PC-9 (cell line): ENCODE measurements around the gene MAST4. TPM values are rescaled to one million over a fixed set of nuclear protein-coding genes. Genes with fewer than 3 reads are reported as not detected.

ENCODE experiments used
- BruUV-seq: library from RNA; stranded (reverse); fragments of 400-500 nt; replicated peaks from 2 replicates; lab custom pipeline; 2021; lab: Mats Ljungman, UMichigan
- CTCF ChIA-PET: fragments of 300-600 bp; sonication (Branson Sonifier 250); formaldehyde crosslinking; loops from one replicate; lab custom pipeline; 2022; ENCODE audit warnings: antibody characterized with exemption; lab: Charles Lee
- POLR2A ChIA-PET: fragments of 300-600 bp; sonication (Branson Sonifier 250); formaldehyde crosslinking; loops from one replicate; lab custom pipeline; 2022; ENCODE audit warnings: antibody characterized with exemption; ENCODE audit not compliant: unreplicated experiment; lab: Charles Lee
- DNase-seq, 2 experiments: peaks; one replicate each; pipeline versions ENCODE4 v3.0.0 to v3.0.0-alpha.2; 2015 to 2022; ENCODE audit warnings: mixed read lengths in 1 of 2
- H2AFZ ChIP-seq: fragments of 200-600 bp; sonication (generic); 2 replicates; pipeline ENCODE4 v1.8.1; 2017; ENCODE audit warnings: antibody characterized with exemption
- H3F3A ChIP-seq: fragments of 200-600 bp; sonication (generic); 2 replicates; pipeline ENCODE4 v1.8.1; 2017; ENCODE audit warnings: antibody characterized with exemption, mild to moderate bottlenecking, low read depth; ENCODE audit not compliant: insufficient read depth
- H3K27ac ChIP-seq: fragments of 200-600 bp; sonication (generic); 2 replicates; pipeline ENCODE4 v1.6.1; 2016; ENCODE audit warnings: mixed run types
- H3K27me3 ChIP-seq: fragments of 200-600 bp; sonication (generic); 2 replicates; pipeline ENCODE4 v1.6.1; 2016; ENCODE audit warnings: low read depth, mixed run types; ENCODE audit not compliant: insufficient read depth
- H3K36me3 ChIP-seq: fragments of 200-600 bp; sonication (generic); 2 replicates; pipeline ENCODE4 v1.6.1; 2016; ENCODE audit warnings: low read depth, mixed run types
- H3K4me1 ChIP-seq: fragments of 200-600 bp; sonication (generic); replicated peaks from 2 replicates; pipeline ENCODE4 v1.6.1; 2016; ENCODE audit warnings: mixed run types; ENCODE audit not compliant: insufficient read depth
- H3K4me2 ChIP-seq: fragments of 200-600 bp; sonication (generic); 2 replicates; pipeline ENCODE4 v1.6.1; 2017; ENCODE audit warnings: mixed run types
- H3K4me3 ChIP-seq: fragments of 200-600 bp; sonication (generic); 2 replicates; pipeline ENCODE4 v1.6.1; 2016; ENCODE audit warnings: mixed run types
- H3K79me2 ChIP-seq: fragments of 200-600 bp; sonication (generic); 2 replicates; pipeline ENCODE4 v1.6.1; 2017; ENCODE audit warnings: low read depth, mixed run types
- H3K9me2 ChIP-seq: fragments of 200-600 bp; sonication (generic); 2 replicates; pipeline ENCODE4 v1.8.1; 2017; ENCODE audit warnings: mild to moderate bottlenecking; ENCODE audit not compliant: insufficient read depth
- H3K9me3 ChIP-seq: fragments of 200-600 bp; sonication (generic); 2 replicates; pipeline ENCODE4 v1.8.1; 2016; ENCODE audit warnings: low read depth; ENCODE audit not compliant: insufficient read depth
- H4K20me1 ChIP-seq: fragments of 200-600 bp; sonication (generic); 2 replicates; pipeline ENCODE4 v1.8.1; 2017; ENCODE audit not compliant: insufficient read depth
- CTCF ChIP-seq: fragments of 200-600 bp; sonication (generic); conservative IDR thresholded peaks from 2 replicates; pipeline ENCODE4 v1.6.1; 2017; ENCODE audit warnings: mixed run types, antibody characterized with exemption, mild to moderate bottlenecking, moderate library complexity
- EZH2 ChIP-seq: fragments of 200-600 bp; sonication (generic); IDR thresholded peaks from 2 replicates; pipeline ENCODE4 v1.8.0; 2017; ENCODE audit warnings: antibody characterized with exemption, low read depth
- intact Hi-C: fragments of 100-400 bp; cut with micrococcal nuclease; formaldehyde crosslinking; loops from one replicate; pipeline ENCODE4 v1.10.0; 2022; ENCODE audit not compliant: unreplicated experiment
- total RNA-seq: library from RNA; stranded (reverse); gene quantifications from 2 replicates; pipeline ENCODE4 v1.2.3, GENCODE V29; 2021

The MAST4 gene
- total RNA-seq, 1 experiment from 2014 or later, result 19.3 TPM

GRCh38 chr5:66870708-66871107 is 274.5 kb downstream of the MAST4 start:
- ChIA-PET POLR2A (no interaction called here), CTCF (no interaction called here)
- Histone ChIP-seq H3K9me2 (no peaks in the 10 kb centered on the region), H4K20me1 (no peaks in the 10 kb centered on the region), H3F3A (peaks cover 8% of the 10 kb centered on the region; the same call in 1 of the 2 replicates), H3K4me2 (no peak overlapping the region), H3K79me2 (no peaks in the 10 kb centered on the region), H3K27me3 (no peaks in the 10 kb centered on the region), H3K36me3 (no peaks in the 10 kb centered on the region), H2AFZ (no peak overlapping the region), H3K4me3 (no peak overlapping the region), H3K27ac (no peak overlapping the region), H3K9me3 (no peaks in the 10 kb centered on the region), H3K4me1 (peaks cover 19% of the 10 kb centered on the region)
- no peak for DNase-seq
- no TSS peak for BruUV-seq
- TF ChIP-seq EZH2 (no peak), CTCF (no peak)
- intact Hi-C loops, result no loop called here

- no peaks in the 10 kb centered on the region for H3K36me3 ChIP-seq
- H3K9me2 ChIP-seq, result no peaks in the 10 kb centered on the region
- H2AFZ ChIP-seq, result no peak overlapping the region
- H3F3A ChIP-seq, result peaks cover 8% of the 10 kb centered on the region; the same call in 1 of the 2 replicates
- ChIA-PET POLR2A (no interaction called here), CTCF (no interaction called here)
- H3K27me3 ChIP-seq, result no peaks in the 10 kb centered on the region
- no peak overlapping the region for H3K4me3 ChIP-seq
- H4K20me1 ChIP-seq, result no peaks in the 10 kb centered on the region
- H3K4me1 ChIP-seq, result peaks cover 19% of the 10 kb centered on the region
- no peak for TF ChIP-seq CTCF
- no peak for TF ChIP-seq EZH2
- no peak for DNase-seq
- BruUV-seq, result no TSS peak
- H3K9me3 ChIP-seq, result no peaks in the 10 kb centered on the region
- no peaks in the 10 kb centered on the region for H3K79me2 ChIP-seq
- intact Hi-C loops, result no loop called here
- no peak overlapping the region for H3K4me2 ChIP-seq
- H3K27ac ChIP-seq, result no peak overlapping the region
These were observed 275.5 kb downstream of the MAST4 start for GRCh38 chr5:66871651-66872050.

GRCh38 chr5:66872736-66873331 is 276.6 kb downstream of the MAST4 start:
- TF ChIP-seq EZH2 (no peak), CTCF (no peak)
- H3K36me3 ChIP-seq, result no peaks in the 10 kb centered on the region
- H3K4me3 ChIP-seq, result no peak overlapping the region
- ChIA-PET POLR2A (no interaction called here), CTCF (no interaction called here)
- peaks cover 5% of the 10 kb centered on the region; the same call in 1 of the 2 replicates for H3F3A ChIP-seq
- no TSS peak for BruUV-seq
- H3K9me3 ChIP-seq, result no peaks in the 10 kb centered on the region
- no peaks in the 10 kb centered on the region for H3K9me2 ChIP-seq
- no peak overlapping the region for H3K27ac ChIP-seq
- intact Hi-C loops, result no loop called here
- H2AFZ ChIP-seq, result no peak overlapping the region
- peaks cover 17% of the 10 kb centered on the region for H3K4me1 ChIP-seq
- no peak for DNase-seq
- H3K4me2 ChIP-seq, result no peak overlapping the region
- no peaks in the 10 kb centered on the region for H4K20me1 ChIP-seq
- no peaks in the 10 kb centered on the region for H3K27me3 ChIP-seq
- no peaks in the 10 kb centered on the region for H3K79me2 ChIP-seq
